Upper lobe of left lung (tissue), 4 donors: ENCODE measurements around the gene TENM3.

Experiments
- CTCF ChIP-seq, 6 experiments: fragments of 450-650 bp in 4 of 6; fragments of 200-600 bp in 2 of 6; sonication (generic) in 2 of 6; IDR thresholded peaks; one replicate each; pipeline ENCODE4 v1.5.1; 2016 to 2019; ENCODE audit warnings: antibody characterized with exemption in 6 of 6
- EP300 ChIP-seq, 4 donors: sonication (generic); formaldehyde crosslinking; IDR thresholded peaks; one replicate each; pipeline ENCODE4 v1.5.1; 2017; ENCODE audit warnings: antibody characterized with exemption in 4 of 4, control low read depth in 2 of 4
- POLR2A ChIP-seq, 4 donors: fragments of 450-650 bp; IDR thresholded peaks; one replicate each; pipeline ENCODE4 v1.5.1; 2016 to 2017; ENCODE audit warnings: antibody characterized with exemption in 4 of 4, mild to moderate bottlenecking in 2 of 4
- POLR2AphosphoS5 ChIP-seq, 2 donors: sonication (generic); formaldehyde crosslinking; IDR thresholded peaks; one replicate each; pipeline ENCODE4 v1.5.1; 2017; ENCODE audit warnings: antibody characterized with exemption in 2 of 2

- TF ChIP-seq CTCF (IDR thresholded peaks at IDR 0.05), result no peak
- no peak for TF ChIP-seq POLR2A (IDR thresholded peaks at IDR 0.05)
- TF ChIP-seq POLR2AphosphoS5 (IDR thresholded peaks at IDR 0.05), result no peak
- no peak for TF ChIP-seq EP300 (IDR thresholded peaks at IDR 0.05)
Measured at GRCh38 chr4:182699795-182700194, 456.6 kb downstream of the TENM3 start.
